ENCODE results near the gene TRIM15.
A peak's percentile ranks its signal among the peaks of the same experiment; 100 is the strongest.

Gene TRIM15

DNA sequence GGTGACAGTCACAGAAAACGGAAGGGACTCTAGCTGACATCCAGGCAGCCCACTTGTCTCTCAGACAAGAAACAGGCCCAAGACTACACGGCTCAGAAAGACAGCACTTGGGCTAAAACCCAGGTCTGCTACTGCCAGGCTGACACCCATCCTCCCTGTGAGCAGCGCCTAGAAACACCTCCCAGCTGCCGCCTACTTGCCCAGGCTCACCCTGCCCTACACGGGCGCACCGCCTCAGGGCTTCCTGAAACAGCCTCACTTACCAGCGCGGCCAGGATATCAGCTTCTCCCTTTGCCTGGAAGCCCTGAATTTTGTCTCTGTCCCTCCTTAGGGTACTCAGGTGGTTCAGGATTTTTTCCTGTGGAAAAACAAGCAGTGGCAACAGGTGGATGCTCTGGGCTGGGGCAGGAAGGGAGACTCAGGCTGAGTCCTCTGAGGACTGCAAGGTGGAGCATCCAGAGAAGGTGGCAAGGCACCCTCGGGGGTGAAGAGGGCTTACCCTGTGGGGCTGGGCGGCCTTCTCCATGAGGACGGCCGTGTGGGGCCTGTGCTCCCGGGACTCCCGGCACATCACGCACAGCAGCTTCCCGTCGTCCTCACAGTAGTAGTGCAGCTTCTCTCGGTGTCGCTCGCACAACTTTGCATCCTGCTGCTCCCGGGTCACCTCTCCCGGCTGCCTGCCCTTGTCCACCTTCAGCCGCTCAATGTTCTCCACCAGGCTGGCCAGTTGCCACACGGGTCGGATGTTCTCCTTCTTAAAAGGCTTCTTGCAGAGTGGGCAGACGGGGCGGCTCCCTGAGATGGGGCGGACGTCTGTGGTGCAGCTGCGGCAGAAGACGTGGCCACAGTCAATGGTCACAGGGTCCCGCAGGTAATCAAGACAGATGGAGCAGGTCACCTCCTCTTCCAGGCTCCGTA is 35.1 kb downstream of the TRIM15 start:
- Histone ChIP-seq H3K4me3 (ENCODE audit: low read length) (no peak overlapping the region), H3K27ac (ENCODE audit: low read depth, low read length) (no peak overlapping the region), H3K9ac (ENCODE audit: low read length) (no peak overlapping the region), H3K27me3 (ENCODE audit: control insufficient read depth, insufficient read depth, low read length) (no peaks in the 10 kb centered on the region), H3K36me3 (ENCODE audit: control insufficient read depth, insufficient read depth, low read length) (peaks cover 44% of the 10 kb centered on the region), H3K4me1 (ENCODE audit: control insufficient read depth, insufficient read depth, low read length) (no peaks in the 10 kb centered on the region)

DNA sequence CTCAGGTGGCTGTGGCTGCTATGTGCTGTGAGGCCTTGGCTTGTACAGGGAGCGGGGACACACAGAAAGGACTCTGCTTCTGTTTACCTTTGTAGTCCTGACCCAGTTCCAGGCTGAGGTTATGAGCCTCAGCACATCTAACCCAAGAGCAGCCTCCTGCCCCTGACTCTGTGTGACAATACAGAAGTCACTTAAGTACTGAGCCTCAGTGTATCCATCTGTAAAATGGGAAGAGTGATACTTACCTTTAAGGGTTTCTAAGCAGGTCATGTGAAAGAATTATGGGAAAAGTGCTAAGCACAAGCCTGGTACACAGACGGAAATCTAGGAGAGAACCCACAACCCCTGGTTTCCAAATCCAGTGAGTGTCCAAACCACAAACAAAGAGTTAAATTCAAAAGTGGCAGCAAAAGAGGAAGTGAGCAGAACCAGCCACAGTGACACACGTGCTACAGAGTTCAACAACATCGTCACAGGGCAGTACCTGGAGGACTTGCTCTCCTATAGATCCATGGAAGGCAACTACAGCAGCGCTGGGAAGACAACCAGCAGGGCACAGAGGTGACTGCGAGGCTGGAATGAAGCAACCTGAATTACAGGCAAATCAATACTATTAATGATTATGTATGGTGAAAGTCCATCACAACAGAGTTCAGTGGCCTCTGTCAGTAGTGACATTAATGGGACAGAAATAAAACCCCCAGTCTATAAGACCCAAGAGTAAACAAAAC is 37.4 kb downstream of the TRIM15 start:
- Histone ChIP-seq H3K27ac (ENCODE audit: low read depth, low read length) (no peak overlapping the region), H3K4me3 (ENCODE audit: low read length) (no peak overlapping the region), H3K9ac (ENCODE audit: low read length) (no peak overlapping the region), H3K4me1 (ENCODE audit: control insufficient read depth, insufficient read depth, low read length) (no peaks in the 10 kb centered on the region), H3K27me3 (ENCODE audit: control insufficient read depth, insufficient read depth, low read length) (no peaks in the 10 kb centered on the region), H3K36me3 (ENCODE audit: control insufficient read depth, insufficient read depth, low read length) (peaks cover 37% of the 10 kb centered on the region)

DNA sequence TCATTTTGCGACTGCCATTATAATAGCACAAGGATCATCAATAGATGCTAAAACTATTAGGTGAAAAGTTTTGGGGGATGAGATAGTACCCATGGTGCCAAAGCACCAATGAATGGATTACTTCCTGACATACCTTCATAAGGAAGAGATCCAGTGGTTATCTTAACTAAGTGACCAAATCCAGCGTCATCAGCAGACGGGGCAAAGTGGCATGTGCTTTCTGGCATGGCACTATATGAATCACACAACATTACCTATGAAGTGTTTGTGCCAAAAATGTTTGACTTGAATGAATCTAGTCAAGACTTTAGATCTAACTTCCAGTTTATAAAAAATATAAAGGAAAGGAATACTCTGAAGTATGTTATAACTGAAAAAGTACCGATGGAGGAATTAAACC is 39.0 kb downstream of the TRIM15 start:
- H3K4me1 ChIP-seq (ENCODE audit: control insufficient read depth, insufficient read depth, low read length), result peaks cover 6% of the 10 kb centered on the region
- H3K9ac ChIP-seq (ENCODE audit: low read length), result no peak overlapping the region
- no peak overlapping the region for H3K27ac ChIP-seq (ENCODE audit: low read depth, low read length)
- no peak overlapping the region for H3K4me3 ChIP-seq (ENCODE audit: low read length)
- H3K36me3 ChIP-seq (ENCODE audit: control insufficient read depth, insufficient read depth, low read length), result peaks cover 24% of the 10 kb centered on the region
- H3K27me3 ChIP-seq (ENCODE audit: control insufficient read depth, insufficient read depth, low read length), result no peaks in the 10 kb centered on the region

DNA sequence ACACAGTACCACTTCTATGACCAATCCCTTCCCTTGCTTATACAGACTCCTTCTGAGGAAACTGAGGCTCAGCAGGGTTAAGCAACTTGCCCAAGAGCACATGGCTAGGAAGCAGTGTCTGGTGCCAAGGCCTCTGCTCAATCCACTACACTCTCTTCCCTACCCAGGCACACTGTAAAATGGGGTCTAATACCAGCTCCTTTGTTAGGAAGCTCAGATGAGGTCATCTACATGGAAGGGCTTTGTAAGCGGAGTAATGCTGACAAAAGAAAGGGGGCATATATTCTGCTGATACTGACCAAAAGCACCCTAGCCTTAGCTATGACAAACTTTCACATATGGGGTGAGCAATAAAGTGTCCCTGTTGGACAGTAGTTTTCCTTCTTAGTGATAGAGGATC is 40.8 kb downstream of the TRIM15 start:
- Histone ChIP-seq H3K27me3 (ENCODE audit: control insufficient read depth, insufficient read depth, low read length) (no peaks in the 10 kb centered on the region), H3K4me3 (ENCODE audit: low read length) (no peak overlapping the region), H3K4me1 (ENCODE audit: control insufficient read depth, insufficient read depth, low read length) (peaks cover 7% of the 10 kb centered on the region), H3K9ac (ENCODE audit: low read length) (no peak overlapping the region), H3K36me3 (ENCODE audit: control insufficient read depth, insufficient read depth, low read length) (peaks cover 9% of the 10 kb centered on the region), H3K27ac (ENCODE audit: low read depth, low read length) (no peak overlapping the region)

DNA sequence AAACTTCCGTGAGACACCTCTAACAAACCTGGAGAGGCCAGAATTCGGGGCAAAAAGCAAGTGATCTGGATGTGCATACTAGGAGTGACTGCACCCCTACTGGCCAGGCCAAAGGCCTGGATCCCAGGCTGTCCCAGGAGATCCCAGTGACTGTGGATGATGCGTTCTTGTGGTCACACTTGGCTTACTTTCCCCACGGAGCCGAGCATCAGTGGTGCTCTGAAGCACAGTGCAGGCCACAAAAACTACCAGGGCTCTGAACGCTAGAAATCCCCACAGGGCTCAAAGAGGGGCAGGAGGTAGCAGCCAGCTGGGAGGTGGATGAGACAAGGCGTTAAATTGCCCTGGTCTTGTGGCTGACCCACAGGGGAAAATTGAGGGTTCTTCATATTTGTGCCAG is 42.8 kb downstream of the TRIM15 start:
- Histone ChIP-seq H3K9ac (ENCODE audit: low read length) (no peak overlapping the region), H3K4me3 (ENCODE audit: low read length) (no peak overlapping the region), H3K4me1 (ENCODE audit: control insufficient read depth, insufficient read depth, low read length) (peaks cover 7% of the 10 kb centered on the region), H3K36me3 (ENCODE audit: control insufficient read depth, insufficient read depth, low read length) (no peaks in the 10 kb centered on the region), H3K27ac (ENCODE audit: low read depth, low read length) (no peak overlapping the region), H3K27me3 (ENCODE audit: control insufficient read depth, insufficient read depth, low read length) (no peaks in the 10 kb centered on the region)

DNA sequence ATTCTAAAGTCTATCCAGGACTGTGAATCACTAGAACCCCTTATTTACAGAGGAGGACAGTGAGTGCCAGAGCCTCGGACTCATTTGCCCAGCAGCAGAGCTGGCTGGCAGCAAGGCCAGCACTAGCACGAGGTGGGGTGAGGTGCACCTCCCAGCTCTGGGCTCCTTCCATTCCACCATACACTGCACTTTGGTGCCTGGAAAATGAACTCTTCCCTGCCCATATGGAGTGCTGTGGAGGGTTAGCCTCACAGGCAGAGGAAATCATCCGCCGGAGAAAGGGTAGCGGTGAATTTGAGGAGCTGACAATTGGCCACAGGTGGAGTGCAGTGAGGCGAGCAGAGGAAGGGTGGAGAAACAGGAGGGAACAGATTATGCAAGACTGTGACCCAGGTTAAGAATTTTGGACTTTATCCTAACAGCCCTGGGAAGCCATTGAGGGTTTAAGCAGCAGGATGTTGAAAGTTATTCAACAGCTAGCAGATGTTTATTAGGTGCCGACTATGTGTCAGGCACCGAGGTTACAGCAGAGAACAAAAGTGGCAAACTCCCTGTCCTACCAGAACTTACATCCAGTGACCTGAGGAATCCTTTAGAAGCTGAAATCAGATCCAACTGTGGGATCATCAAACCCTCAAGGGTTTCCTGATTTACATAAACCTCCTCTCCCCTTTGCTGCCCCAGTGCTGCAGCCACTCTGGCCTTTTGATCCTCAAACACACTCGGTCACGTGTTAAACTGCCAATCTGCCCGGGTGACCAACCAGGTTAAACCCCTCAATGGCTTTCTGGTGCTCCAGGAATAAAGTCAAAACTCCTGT is 43.7 kb downstream of the TRIM15 start:
- H3K4me1 ChIP-seq (ENCODE audit: control insufficient read depth, insufficient read depth, low read length), result peaks cover 11% of the 10 kb centered on the region
- H3K4me3 ChIP-seq (ENCODE audit: low read length), result peak overlapping the region; percentile 7
- H3K36me3 ChIP-seq (ENCODE audit: control insufficient read depth, insufficient read depth, low read length), result no peaks in the 10 kb centered on the region
- H3K27me3 ChIP-seq (ENCODE audit: control insufficient read depth, insufficient read depth, low read length), result no peaks in the 10 kb centered on the region
- H3K9ac ChIP-seq (ENCODE audit: low read length), result no peak overlapping the region
- no peak overlapping the region for H3K27ac ChIP-seq (ENCODE audit: low read depth, low read length)

DNA sequence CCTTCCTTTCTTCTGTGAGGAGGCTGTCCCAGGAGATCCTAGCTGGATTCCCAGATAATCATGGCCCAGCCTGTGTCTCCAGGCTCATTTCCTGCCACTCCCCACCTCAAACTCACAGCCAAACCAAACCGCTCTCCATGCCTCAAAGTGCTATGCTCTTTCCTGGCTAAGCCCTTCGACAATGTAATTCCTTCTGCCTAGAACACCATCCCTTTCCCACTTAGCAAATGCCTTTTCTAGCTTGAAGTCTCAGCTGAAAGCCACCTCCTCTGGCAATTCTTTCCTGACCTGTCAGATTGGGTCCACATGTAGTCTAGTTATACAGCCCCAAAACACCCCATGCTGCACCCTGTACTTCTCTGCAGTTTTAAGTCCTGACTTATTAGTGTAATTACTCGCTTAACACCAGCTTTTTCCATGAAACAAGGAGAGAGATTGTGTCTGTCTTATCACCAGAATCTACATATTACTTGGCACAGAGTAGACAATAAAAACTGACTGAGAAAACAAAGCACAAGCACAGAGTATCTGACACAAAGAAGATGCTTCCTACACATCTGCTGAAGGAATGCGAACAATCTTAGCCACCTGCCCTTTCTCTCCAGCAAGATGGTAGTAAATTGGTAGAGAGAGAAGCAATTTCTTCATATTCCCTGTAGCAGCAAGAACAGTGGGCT is 44.4 kb downstream of the TRIM15 start:
- Histone ChIP-seq H3K27me3 (ENCODE audit: control insufficient read depth, insufficient read depth, low read length) (no peaks in the 10 kb centered on the region), H3K36me3 (ENCODE audit: control insufficient read depth, insufficient read depth, low read length) (no peaks in the 10 kb centered on the region), H3K9ac (ENCODE audit: low read length) (no peak overlapping the region), H3K27ac (ENCODE audit: low read depth, low read length) (no peak overlapping the region), H3K4me1 (ENCODE audit: control insufficient read depth, insufficient read depth, low read length) (peaks cover 14% of the 10 kb centered on the region), H3K4me3 (ENCODE audit: low read length) (no peak overlapping the region)

DNA sequence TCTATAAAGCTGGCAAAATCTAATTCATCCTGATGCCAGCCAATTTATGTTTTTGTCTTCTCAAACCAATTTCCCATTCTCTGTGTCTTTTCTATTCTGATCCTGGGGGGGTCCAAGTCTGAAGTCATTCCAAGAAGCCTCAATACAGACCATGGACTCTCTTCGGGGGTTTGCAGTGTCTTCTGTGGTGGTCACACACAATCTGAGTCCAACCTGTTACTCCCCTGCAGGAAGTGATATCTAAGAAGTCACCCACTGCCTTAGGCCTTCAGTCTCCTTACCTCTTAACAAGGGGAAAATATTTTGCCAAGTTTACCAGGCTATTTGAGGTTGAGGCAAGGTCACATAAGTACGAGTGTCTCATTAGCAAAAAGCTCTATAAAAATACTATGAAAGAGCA is 48.0 kb downstream of the TRIM15 start:
- peaks cover 14% of the 10 kb centered on the region for H3K4me1 ChIP-seq (ENCODE audit: control insufficient read depth, insufficient read depth, low read length)
- no peak overlapping the region for H3K27ac ChIP-seq (ENCODE audit: low read depth, low read length)
- no peak overlapping the region for H3K4me3 ChIP-seq (ENCODE audit: low read length)
- H3K27me3 ChIP-seq (ENCODE audit: control insufficient read depth, insufficient read depth, low read length), result no peaks in the 10 kb centered on the region
- no peaks in the 10 kb centered on the region for H3K36me3 ChIP-seq (ENCODE audit: control insufficient read depth, insufficient read depth, low read length)
- H3K9ac ChIP-seq (ENCODE audit: low read length), result no peak overlapping the region

DNA sequence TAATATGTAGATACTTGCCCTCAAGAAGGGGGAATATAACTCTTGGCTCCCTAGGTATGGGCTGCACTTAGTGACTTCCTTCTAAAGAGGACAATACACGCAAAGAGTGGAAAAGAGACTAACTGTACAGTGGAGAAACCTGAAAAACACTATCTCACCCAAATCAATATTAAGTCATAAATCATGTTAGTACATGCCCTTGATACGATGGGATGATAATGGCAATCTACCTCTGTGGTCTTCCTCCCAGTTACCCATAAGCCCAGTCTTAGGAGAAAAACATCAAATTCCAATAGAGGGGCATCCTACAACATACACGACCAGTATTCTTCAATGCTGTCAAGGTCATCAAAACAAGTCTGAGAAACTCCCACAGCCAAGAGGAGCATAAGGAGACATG is 48.6 kb downstream of the TRIM15 start:
- Histone ChIP-seq H3K4me1 (ENCODE audit: control insufficient read depth, insufficient read depth, low read length) (peaks cover 13% of the 10 kb centered on the region), H3K27me3 (ENCODE audit: control insufficient read depth, insufficient read depth, low read length) (no peaks in the 10 kb centered on the region), H3K4me3 (ENCODE audit: low read length) (peak overlapping the region; percentile 73), H3K27ac (ENCODE audit: low read depth, low read length) (no peak overlapping the region), H3K36me3 (ENCODE audit: control insufficient read depth, insufficient read depth, low read length) (no peaks in the 10 kb centered on the region), H3K9ac (ENCODE audit: low read length) (no peak overlapping the region)

DNA sequence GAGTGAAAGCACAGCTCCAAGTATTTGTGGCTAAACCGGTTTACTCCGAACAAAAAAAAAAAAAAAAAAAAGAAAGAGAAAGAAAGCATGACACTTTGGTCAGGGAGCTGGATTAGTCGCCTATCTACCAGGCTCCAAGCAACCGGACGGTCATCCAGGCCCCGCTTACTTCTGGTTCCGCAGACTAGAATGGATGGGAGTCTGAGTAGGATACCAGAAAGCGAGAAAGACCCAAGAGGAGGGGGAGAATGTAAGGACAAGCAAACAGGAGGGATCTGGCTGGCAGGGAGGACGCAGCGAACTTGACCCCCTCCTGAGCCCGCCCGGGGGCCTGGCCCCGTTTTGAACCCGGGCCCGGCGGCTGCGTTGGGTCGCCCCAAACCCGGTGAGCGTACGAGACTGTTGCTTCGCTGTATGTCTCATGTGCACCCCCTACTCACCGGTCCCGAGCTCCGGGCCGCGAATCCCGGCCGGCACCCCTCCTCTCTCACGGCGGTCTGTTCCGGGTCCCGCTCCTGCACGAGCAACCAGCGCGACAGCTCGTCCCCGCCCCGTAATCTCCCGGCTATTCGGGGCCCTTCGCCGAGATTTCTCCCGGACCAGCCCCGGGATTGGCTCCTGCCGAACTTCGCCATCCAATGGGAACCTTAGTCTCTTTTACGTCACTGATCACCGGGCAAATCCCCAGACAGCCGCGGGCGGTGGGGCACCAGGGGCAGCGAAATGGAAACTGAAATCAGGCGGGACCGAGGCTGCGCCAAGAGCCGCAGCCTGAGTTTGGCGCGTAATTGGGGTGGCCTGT is 49.7 kb downstream of the TRIM15 start, which contains the start of gene TRIM26:
Gene TRIM26 (minus strand): TSS at position 542 of the 802 bp plus-strand sequence. CDS start 14,303 bp downstream, outside the sequence.
- H3K27me3 ChIP-seq (ENCODE audit: control insufficient read depth, insufficient read depth, low read length), result no peaks in the 10 kb centered on the region

DNA sequence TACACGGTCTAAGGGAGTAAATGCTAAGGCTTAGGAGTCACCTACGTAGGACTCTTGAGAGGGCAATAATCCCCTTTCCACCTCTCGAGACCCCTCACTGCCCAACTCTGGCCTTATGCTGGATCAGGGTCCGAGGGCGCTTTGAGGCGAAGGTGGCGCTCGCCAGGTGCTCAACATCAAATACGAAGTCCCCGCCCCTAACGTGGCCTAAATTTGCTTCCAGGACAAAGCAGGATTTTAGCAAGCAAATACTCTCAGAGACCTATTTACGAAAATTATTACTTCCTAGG is 50.3 kb downstream of the TRIM15 start:
- no peaks in the 10 kb centered on the region for H3K36me3 ChIP-seq (ENCODE audit: control insufficient read depth, insufficient read depth, low read length)
- peak overlapping the region; percentile 92 for H3K4me3 ChIP-seq (ENCODE audit: low read length)
- H3K27ac ChIP-seq (ENCODE audit: low read depth, low read length), result peak overlapping the region; percentile 98
- peaks cover 8% of the 10 kb centered on the region for H3K4me1 ChIP-seq (ENCODE audit: control insufficient read depth, insufficient read depth, low read length)
- H3K27me3 ChIP-seq (ENCODE audit: control insufficient read depth, insufficient read depth, low read length), result no peaks in the 10 kb centered on the region
- peak overlapping the region; percentile 99 for H3K9ac ChIP-seq (ENCODE audit: low read length)

More for the DNA sequence above, 49.7 kb downstream of the TRIM15 start, which contains the start of gene TRIM26:
- no peaks in the 10 kb centered on the region for H3K36me3 ChIP-seq (ENCODE audit: control insufficient read depth, insufficient read depth, low read length)
- H3K9ac ChIP-seq (ENCODE audit: low read length), result peak within 1 kb of the TSS; percentile 99
- H3K4me1 ChIP-seq (ENCODE audit: control insufficient read depth, insufficient read depth, low read length), result peaks cover 8% of the 10 kb centered on the region
- H3K27ac ChIP-seq (ENCODE audit: low read depth, low read length), result peak within 1 kb of the TSS; percentile 98
- peak within 1 kb of the TSS; percentile 92 for H3K4me3 ChIP-seq (ENCODE audit: low read length)

Data from rectal smooth muscle tissue (tissue), 1 donor.